Choroid plexus epithelial cell (primary cell): Measurements from ENCODE around the gene RGS7BP.

Experiments used
- DNase-seq: peaks from one replicate; pipeline ENCODE4 v3.0.0-alpha.2; 2010; ENCODE audit warnings: low read depth
- H3K4me3 ChIP-seq: 2 replicates; pipeline ENCODE4 v1.5.1; 2011; ENCODE audit warnings: low read depth, mild to moderate bottlenecking, control low read depth, low read length, moderate library complexity
- CTCF ChIP-seq: conservative IDR thresholded peaks from 2 replicates; pipeline ENCODE4 v1.5.1; 2011; ENCODE audit warnings: low read depth, mild to moderate bottlenecking, control low read depth, inconsistent platforms, low read length, moderate library complexity

Gene RGS7BP

DNA sequence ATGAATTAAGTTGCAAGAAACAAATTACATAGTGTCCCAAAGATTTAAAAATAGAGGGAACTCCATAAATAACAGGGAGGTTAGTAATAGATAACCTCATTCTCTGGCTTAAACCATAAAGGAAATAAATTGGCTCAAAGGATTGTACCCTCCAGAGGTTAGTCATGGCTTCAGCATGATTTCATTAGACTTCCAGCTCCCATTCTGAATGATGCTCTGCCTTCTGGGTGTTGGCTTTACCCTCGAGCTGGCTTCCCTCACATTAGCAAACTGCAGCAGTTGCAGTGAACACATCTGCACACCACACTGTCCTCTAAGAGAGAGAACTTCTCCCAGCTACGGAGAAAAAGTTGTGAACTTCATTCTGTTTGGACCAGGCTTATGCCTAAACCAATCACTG lies 70.4 kb downstream of the RGS7BP start:
- no peak overlapping the region for H3K4me3 ChIP-seq
- no peak for TF ChIP-seq CTCF
- no peak for DNase-seq

DNA sequence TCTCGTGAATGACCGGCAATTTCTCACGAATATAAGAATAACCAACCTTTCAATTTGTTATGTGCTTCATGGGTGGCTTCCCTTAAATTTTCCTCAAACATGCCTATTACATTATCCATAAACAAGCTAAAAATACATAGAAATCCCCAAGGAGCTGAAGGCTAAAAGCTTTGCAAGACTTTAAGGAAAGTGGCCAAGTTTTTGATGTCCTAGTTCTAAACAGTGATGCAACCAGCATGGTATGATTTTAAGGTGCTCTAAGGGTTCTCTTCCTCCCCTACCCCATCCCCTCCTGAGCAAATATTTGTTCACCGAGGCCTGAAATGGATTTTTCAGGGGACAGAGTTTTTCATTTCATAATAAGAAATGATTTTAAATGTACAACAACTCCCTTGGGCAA lies 79.8 kb downstream of the RGS7BP start:
- no peak for DNase-seq
- TF ChIP-seq CTCF: no peak
- no peak overlapping the region for H3K4me3 ChIP-seq

DNA sequence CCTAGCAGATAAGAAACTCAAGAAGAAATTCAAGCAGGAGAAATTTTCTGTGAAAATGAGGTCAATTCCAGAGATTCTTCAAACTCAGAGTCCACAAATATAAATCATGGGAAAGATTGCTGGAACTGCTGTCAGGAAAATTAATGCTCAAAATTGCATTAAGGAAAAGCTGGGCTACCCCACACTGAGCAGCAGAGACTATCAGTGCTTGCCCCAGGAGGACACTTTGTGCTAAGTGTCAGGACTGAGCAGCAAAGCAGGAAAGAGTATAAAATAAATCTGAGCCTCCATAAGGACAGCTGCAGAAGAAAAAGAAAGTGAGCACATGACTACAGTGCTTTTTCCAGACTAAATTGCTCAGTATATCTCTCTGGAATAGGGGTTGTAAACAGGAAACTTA lies 81.6 kb downstream of the RGS7BP start:
- DNase-seq: no peak
- H3K4me3 ChIP-seq: no peak overlapping the region
- TF ChIP-seq CTCF: no peak

- no peak for TF ChIP-seq CTCF
- no peak for DNase-seq
Measured at GRCh38 chr5:64592730-64593341, 87.0 kb downstream of the RGS7BP start.

GRCh38 chr5:64594025-64594424 lies 88.2 kb downstream of the RGS7BP start:
- DNase-seq: no peak
- TF ChIP-seq CTCF: no peak
- no peak overlapping the region for H3K4me3 ChIP-seq

More at GRCh38 chr5:64592730-64593341, 87.0 kb downstream of the RGS7BP start:
- H3K4me3 ChIP-seq: no peak overlapping the region

DNA sequence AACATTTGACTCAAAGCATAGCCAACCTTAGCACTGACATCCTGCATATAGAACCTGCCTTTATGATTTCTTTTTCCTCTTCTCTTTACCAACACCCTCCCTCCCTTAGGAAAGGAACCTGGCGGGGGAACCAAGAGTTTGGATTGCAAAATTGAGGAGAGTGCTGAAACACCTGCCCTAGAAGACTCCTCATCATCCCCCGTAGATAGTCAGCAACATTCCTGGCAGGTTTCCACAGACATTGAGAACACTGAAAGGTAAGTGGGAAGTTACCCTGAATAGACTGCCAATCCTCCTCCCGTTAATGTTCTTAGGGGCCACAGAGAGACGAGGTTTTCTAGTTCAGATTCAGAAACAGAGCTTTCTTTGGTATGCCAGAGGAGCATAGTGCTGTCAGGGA lies 88.8 kb downstream of the RGS7BP start:
- H3K4me3 ChIP-seq: no peak overlapping the region
- TF ChIP-seq CTCF: no peak
- DNase-seq: no peak

GRCh38 chr5:64595031-64595855 lies 89.4 kb downstream of the RGS7BP start:
- H3K4me3 ChIP-seq: no peak overlapping the region
- peak; percentile 43 for TF ChIP-seq CTCF
- DNase-seq: peak; percentile 17
